Measurements from ENCODE around the gene CAMK1D. TPM values are rescaled to one million over a fixed set of nuclear protein-coding genes. Genes with fewer than 3 reads are reported as not detected.

The CAMK1D gene
- total and polyA plus RNA-seq, 10 of the 15 experiments (the other 5 are each of a cell fraction or from before 2014, with no cell fraction given): 2.1 to 35.5 (median 14.7) TPM

GRCh38 chr10:12700557-12700874 lies 351.2 kb downstream of the CAMK1D start (continued):
- TF ChIP-seq CEBPB (IDR thresholded peaks at IDR 0.05; ENCODE audit: borderline replicate concordance in 1 of 2, low read depth in 2 of 2, low read length in 2 of 2) (no peak), RUNX3 (IDR thresholded peaks at IDR 0.05; ENCODE audit: low read length) (no peak), IRF3 (IDR thresholded peaks at IDR 0.05) (no peak), RFX5 (IDR thresholded peaks at IDR 0.05; ENCODE audit: low read depth, low read length) (no peak), MEF2A (IDR thresholded peaks at IDR 0.05; ENCODE audit: insufficient read depth, low read depth, low read length) (no peak), NFYA (IDR thresholded peaks at IDR 0.05; ENCODE audit: borderline replicate concordance, low read depth, low read length) (no peak)

GRCh38 chr10:12701696-12702095 lies 352.3 kb downstream of the CAMK1D start:
- Histone ChIP-seq H3K4me3 (no peak overlapping the region), H3K36me3 (ENCODE audit: control insufficient read depth in 2 of 2, insufficient read depth in 2 of 2, low read length in 1 of 2) (no peaks in the 10 kb centered on the region; a peak in 1 of 4 replicates), H3K4me1 (ENCODE audit: control insufficient read depth, insufficient read depth, low read length) (no peaks in the 10 kb centered on the region), H3K79me2 (ENCODE audit: control insufficient read depth, insufficient read depth, low read length) (no peaks in the 10 kb centered on the region), H3K27ac (ENCODE audit: control insufficient read depth, insufficient read depth) (no peak overlapping the region), H4K20me1 (ENCODE audit: control insufficient read depth, insufficient read depth) (no peaks in the 10 kb centered on the region), H3K4me2 (ENCODE audit: control insufficient read depth, insufficient read depth) (no peak overlapping the region), H3K9me3 (replicated peaks; ENCODE audit: control insufficient read depth, insufficient read depth, low read length) (no peaks in the 10 kb centered on the region; the same call in 2 of the 3 replicates), H3K9ac (ENCODE audit: control insufficient read depth, insufficient read depth, low read length) (no peak overlapping the region), H2AFZ (ENCODE audit: control insufficient read depth, low read depth, low read length) (no peak overlapping the region), H3K27me3 (replicated peaks in 1 of 2; ENCODE audit: control insufficient read depth in 2 of 2, insufficient read depth in 2 of 2, low read length in 1 of 2) (no peaks in the 10 kb centered on the region)
- CTCF ChIA-PET: interaction anchor here (0.6 to 2.6 kb wide), 5 partner anchors 10 to 496 kb away, joined by 3 to 19 read pairs (median 6); no protein-coding TSS in a partner anchor
- SMC1A ChIA-PET (ENCODE audit: uncharacterized antibody, unreplicated experiment): interaction anchor here (1.0 to 1.5 kb wide), 2 partner anchors 10 to 45 kb away, joined by 3 to 4 read pairs; no protein-coding TSS in a partner anchor
- FAIRE-seq (no peak), ATAC-seq (no peak), DNase-seq (ENCODE audit: low read depth, low spot score) (no peak)
- intact Hi-C loops (cut with micrococcal nuclease; ENCODE audit: unreplicated experiment) (no loop called here), in situ Hi-C loops (cut with MboI) (no loop called here)
- no TSS peak for BruUV-seq (replicated peaks)
- RAD21 ChIA-PET (ENCODE audit: unreplicated experiment): interaction anchor here (1.0 kb wide), 1 partner anchor 45 kb away, joined by 3 read pairs; no protein-coding TSS in a partner anchor
- POLR2A ChIA-PET: interaction anchor here (0.7 kb wide), 1 partner anchor 488 kb away, joined by 4 read pairs; no protein-coding TSS in a partner anchor
- WGBS (ENCODE audit: insufficient coverage, insufficient replicate concordance, low lambda C conversion rate, missing lambda C conversion rate): 80% methylated on average over 6 of the region's 6 CpGs
- TF ChIP-seq CBX5 (IDR thresholded peaks at IDR 0.05; ENCODE audit: low read depth) (no peak), SPI1 (IDR thresholded peaks at IDR 0.05; ENCODE audit: borderline replicate concordance, insufficient read depth, low read depth, low read length) (no peak), ESRRA (IDR thresholded peaks at IDR 0.05; ENCODE audit: low read length) (no peak), PAX5 (IDR thresholded peaks at IDR 0.05; ENCODE audit: borderline replicate concordance, low read depth, low read length) (no peak), BCL11A (IDR thresholded peaks at IDR 0.05; ENCODE audit: low read depth, low read length) (no peak), KDM1A (IDR thresholded peaks at IDR 0.05; ENCODE audit: borderline replicate concordance) (no peak), RUNX3 (IDR thresholded peaks at IDR 0.05; ENCODE audit: low read length) (no peak), MTA3 (IDR thresholded peaks at IDR 0.05; ENCODE audit: borderline replicate concordance, low read length) (no peak), BCL3 (IDR thresholded peaks at IDR 0.05; ENCODE audit: borderline replicate concordance, insufficient read depth, low read depth, low read length, poor library complexity, severe bottlenecking) (no peak), ZBTB40 (IDR thresholded peaks at IDR 0.05; ENCODE audit: borderline replicate concordance) (no peak), TCF3 (IDR thresholded peaks at IDR 0.05; ENCODE audit: borderline replicate concordance, insufficient read depth, low read depth, low read length) (no peak), WRNIP1 (IDR thresholded peaks at IDR 0.05; ENCODE audit: borderline replicate concordance, low read depth, low read length) (no peak)

Data from GM12878 (cell line).